ENCODE data around the gene DVL3. TPM values are rescaled to one million over a fixed set of nuclear protein-coding genes. Genes with fewer than 3 reads are reported as not detected.

DVL3 gene
- total and polyA plus RNA-seq, 9 donors, result 30.2 to 93.8 (median 71.1) TPM

- Histone ChIP-seq H3K4me1 (ENCODE audit: insufficient read depth) (peaks cover 7% of the 10 kb centered on the region), H3K36me3 (no peaks in the 10 kb centered on the region), H3K27ac (peak overlapping the region in 1 of 2 donors; percentile 74), H3K4me3 (peak overlapping the region; percentile 72), H3K27me3 (no peaks in the 10 kb centered on the region), H3K9me3 (no peaks in the 10 kb centered on the region)
- WGBS, 3 donors, result 21 to 30% (median 23%) methylated on average over 19 of the region's 19 CpGs
- peak; percentile 65 to 78 (median 75) for DNase-seq
- intact Hi-C loops (cut with DNase I), result no loop called here
- no peak for TF ChIP-seq EP300 (IDR thresholded peaks at IDR 0.05)
Measured at GRCh38 chr3:184176377-184177330, 21.5 kb downstream of the DVL3 start.

- H3K4me1 ChIP-seq (ENCODE audit: insufficient read depth), result peaks cover 7% of the 10 kb centered on the region
- no peak overlapping the region for H3K4me3 ChIP-seq
- WGBS, 3 donors, result 21 to 44% (median 32%) methylated on average over 4 of the region's 4 CpGs
- peak in 2 of 5 donors; percentile 24 to 38 for DNase-seq
- H3K27ac ChIP-seq, result peak overlapping the region in 1 of 2 donors; percentile 58
- no peaks in the 10 kb centered on the region for H3K9me3 ChIP-seq
- no peaks in the 10 kb centered on the region for H3K36me3 ChIP-seq
- no peak for TF ChIP-seq EP300 (IDR thresholded peaks at IDR 0.05)
- TF ChIP-seq POLR2A (IDR thresholded peaks at IDR 0.05), result no peak
- TF ChIP-seq CTCF (IDR thresholded peaks at IDR 0.05), result no peak
- intact Hi-C loops (cut with DNase I), result no loop called here
- no peaks in the 10 kb centered on the region for H3K27me3 ChIP-seq
Measured at GRCh38 chr3:184177331-184177731, 22.2 kb downstream of the DVL3 start.

DNA sequence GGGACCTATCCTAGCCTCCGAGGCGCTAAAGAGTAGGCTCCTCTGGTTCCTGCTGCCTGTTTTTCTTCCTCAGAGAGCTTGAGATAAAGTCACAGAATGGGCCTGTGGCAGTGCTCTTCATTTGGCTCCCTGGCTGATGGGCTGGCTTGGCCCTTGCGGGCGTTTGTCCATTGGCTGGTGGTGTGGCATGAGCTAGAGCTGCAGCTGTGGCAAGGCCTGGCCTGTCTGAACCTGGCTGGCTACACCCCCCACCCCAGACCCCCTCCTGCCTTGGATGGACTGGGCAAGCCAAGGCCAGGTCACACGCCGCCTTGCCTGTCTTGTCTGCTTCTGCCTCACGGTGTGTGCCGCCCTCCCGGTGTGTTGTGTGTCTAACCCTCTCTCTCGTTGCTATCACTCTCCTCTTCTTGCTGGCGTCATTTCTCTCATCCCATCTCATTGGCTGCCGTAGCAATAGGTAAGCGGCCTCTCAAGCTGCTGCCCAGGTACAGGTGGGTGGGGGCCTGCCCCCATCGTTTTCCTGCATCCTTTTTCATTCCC, 22.7 kb downstream of the DVL3 start:
- Histone ChIP-seq H3K4me3 (no peak overlapping the region), H3K27me3 (no peaks in the 10 kb centered on the region), H3K9me3 (no peaks in the 10 kb centered on the region), H3K27ac (no peak overlapping the region), H3K36me3 (no peaks in the 10 kb centered on the region), H3K4me1 (ENCODE audit: insufficient read depth) (peaks cover 7% of the 10 kb centered on the region)
- 81 to 87% (median 86%) methylated on average over 14 of the region's 14 CpGs for WGBS, 3 donors
- intact Hi-C loops (cut with DNase I), result no loop called here
- DNase-seq, result peak in 2 of 5 donors; percentile 26 to 37
- TF ChIP-seq CTCF (IDR thresholded peaks at IDR 0.05), result no peak
- TF ChIP-seq EP300 (IDR thresholded peaks at IDR 0.05), result no peak
- TF ChIP-seq POLR2A (IDR thresholded peaks at IDR 0.05), result no peak

DNA sequence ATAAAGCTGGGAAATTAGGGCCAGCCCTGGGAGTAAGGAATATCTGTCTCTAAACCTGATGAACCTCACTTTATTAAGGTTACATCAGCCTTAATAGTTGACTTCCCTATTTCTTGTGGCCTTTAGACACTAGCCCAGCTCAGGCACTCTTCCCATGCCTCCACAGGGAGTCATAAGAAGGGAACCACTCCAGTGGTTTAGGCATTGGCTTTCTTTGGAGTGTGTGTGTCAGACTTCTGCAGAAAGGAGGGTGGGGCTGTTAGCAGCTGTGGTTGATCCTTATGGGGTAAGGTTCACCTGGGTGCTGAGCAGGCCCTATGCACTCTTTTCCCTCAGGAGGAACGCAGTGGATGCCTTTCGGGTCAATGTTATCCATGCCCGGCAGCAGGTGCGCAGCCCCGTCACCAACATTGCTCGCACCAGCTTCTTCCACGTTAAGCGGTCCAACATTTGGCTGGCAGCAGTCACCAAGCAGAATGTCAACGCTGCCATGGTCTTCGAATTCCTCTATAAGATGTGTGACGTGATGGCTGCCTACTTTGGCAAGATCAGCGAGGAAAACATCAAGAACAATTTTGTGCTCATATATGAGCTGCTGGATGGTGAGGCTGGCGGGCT, 23.5 kb downstream of the DVL3 start:
- no peaks in the 10 kb centered on the region for H3K9me3 ChIP-seq
- intact Hi-C loops (cut with DNase I), result no loop called here
- no peak for TF ChIP-seq CTCF (IDR thresholded peaks at IDR 0.05)
- TF ChIP-seq EP300 (IDR thresholded peaks at IDR 0.05), result no peak
- no peak for TF ChIP-seq POLR2A (IDR thresholded peaks at IDR 0.05)
- no peaks in the 10 kb centered on the region for H3K36me3 ChIP-seq
- DNase-seq, result peak in 2 of 5 donors; percentile 16 to 24
- peaks cover 7% of the 10 kb centered on the region for H3K4me1 ChIP-seq (ENCODE audit: insufficient read depth)
- WGBS, 3 donors, result 91 to 95% (median 92%) methylated on average over 13 of the region's 13 CpGs
- H3K4me3 ChIP-seq, result no peak overlapping the region
- H3K27ac ChIP-seq, result no peak overlapping the region
- H3K27me3 ChIP-seq, result no peaks in the 10 kb centered on the region
